Stimulated activated CD4-positive, alpha-beta T cell treated with anti-CD3 and anti-CD28 coated beads, Interleukin-2, amount 100 ng/mL, for 24 hours (primary cell): ENCODE measurements around the gene TRAPPC5.

Experiments used
- DNase-seq, 2 donors: peaks; one replicate each; pipeline ENCODE4 v3.0.0-alpha.2; 2020

The TRAPPC5 gene

DNA sequence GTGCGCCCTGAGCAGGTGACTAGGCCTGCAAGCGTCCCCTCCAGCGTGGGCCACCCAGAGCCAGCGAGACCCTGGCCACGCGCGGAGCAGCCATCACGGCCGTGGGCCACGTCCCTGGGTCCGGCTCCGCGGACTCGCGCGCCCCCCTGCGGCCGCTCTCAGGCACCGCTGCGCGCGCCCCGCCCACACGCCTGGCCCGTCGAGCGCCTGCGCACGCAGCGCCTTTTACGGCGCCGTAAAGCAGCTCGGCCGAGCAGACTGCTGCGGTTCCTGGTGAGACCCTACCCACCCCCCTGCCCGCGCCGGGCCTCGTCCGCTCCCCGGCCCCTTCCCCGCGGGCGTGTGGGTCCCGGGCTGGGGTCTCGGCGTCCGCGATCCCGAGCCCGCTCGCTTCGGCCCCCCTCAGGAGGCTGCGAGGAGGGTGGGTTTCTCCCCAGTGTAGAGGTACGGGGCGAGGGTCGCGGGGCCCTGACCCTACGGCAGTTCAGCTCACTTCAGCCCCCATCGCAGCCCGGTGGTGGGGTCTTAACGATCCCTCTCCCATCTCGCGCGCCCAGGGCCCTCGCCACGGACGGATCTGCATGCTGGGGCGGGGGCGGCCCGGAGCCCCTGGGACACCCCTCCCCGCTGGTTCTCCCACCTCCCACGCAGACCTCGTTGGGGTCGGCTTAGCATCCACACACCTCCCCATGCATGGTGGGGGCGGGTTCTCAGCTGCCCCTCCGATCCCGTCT, at the start of gene TRAPPC5:
Gene TRAPPC5, plus strand, starts transcription at position 228 of the 734 bp plus-strand sequence. CDS start 1,421 bp downstream, outside the sequence.
- DNase-seq = peak; percentile 86 to 90

DNA sequence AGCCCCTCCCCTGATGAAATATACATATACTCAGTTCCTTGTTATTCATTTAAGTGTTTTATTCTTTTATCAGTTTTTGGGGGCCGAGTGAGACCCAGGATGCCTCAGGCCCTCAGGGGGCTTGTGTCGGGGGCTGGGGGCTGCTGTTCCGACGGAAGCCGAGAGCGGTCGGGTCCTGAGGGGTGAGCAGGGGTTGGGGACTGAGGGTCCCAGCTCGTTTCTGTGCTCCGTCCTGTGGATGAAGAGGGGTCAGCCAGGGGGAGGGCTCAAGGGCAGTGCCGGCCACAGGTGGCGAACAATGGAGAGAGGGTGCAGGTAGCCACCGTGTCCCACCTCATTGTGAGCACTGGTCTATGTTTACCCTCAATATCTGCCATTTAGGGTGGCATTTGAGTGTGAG, 49.1 kb upstream of the TRAPPC5 start:
- DNase-seq = no peak

DNA sequence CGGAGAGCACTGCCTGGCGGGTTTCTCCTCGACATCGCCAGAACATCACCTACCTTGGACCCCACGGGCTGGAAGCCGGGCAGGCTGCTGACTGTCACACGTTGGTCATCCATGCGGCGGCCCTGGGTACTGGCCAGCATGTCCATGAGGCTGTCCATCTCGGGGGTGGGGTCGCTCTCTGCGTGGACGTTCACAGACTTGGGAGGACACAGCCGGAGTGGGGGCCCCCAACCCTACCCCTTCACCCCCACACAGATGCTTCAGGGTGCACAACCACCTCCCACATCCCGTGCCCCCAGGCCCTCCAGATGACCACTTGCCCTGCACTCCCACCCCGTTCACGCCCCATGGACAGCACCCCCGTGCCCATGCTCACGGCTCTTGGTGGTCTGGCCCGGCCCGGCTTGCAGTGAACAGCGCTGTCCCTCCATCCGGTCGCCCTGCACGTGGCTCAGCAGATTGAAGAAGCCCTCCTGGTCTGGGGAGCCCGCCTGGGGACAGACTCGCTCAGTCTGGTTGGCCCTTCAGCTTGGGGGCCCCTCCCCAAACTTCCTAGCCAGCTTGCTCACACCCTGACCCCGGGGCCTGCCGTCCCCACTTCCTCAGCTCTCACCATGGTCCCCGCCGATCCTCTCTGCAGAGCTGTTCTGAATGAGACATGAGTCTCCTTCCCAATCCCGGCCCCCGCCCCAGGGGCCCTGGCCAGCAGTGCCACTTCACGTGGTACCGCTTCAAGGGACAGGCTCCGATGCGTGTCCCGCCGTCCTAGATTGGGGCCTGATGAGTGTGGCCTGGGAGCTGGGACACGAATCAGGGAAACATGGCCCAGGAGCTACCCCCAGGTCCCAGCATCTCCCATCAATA, 48.1 kb upstream of the TRAPPC5 start:
- no peak for DNase-seq

DNA sequence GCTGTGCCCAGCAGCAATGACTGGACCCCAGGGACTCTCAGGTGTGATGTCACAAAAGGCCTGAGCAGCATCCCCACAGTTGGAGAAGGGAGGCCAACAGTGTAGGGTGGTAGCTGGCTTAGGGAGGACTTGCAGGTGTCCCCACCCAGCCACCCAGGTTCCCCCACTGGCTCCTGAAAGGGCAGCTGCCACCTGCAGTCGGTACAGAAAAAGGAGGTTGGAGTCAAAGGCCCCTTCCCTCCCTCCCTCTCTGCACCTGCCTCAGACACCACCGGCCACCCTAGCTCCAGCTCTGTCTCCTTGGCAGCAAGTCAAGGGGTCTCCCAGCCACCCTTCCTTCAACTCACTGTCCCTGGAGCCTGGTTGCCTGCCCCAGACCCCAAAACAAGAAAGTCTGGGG, 46.9 kb upstream of the TRAPPC5 start, which contains the start of gene PCP2:
Gene PCP2, minus strand, starts transcription at position 22 of the 400 bp plus-strand sequence. CDS start 262 bp downstream, outside the sequence.
- DNase-seq = no peak

DNA sequence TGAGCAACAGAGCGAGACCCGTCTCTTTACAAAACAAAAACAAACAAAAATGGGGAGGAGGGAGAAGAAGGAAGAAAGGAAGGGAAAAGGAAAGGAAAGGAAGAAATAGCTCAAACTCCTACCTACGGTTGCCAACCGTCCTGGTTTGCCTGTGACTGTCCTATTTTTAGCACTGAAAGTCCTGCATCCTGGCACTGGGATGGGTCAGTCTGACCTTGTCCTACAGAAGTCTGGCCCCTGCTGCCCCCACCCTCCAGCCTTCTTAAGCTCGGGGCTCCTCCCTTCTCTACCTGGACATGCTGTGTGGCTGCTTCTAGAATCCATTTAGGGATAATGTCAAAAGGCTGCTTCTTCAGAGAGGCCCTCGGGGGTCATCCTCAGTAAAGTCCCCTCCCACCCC, 45.0 kb upstream of the TRAPPC5 start:
- no peak for DNase-seq

DNA sequence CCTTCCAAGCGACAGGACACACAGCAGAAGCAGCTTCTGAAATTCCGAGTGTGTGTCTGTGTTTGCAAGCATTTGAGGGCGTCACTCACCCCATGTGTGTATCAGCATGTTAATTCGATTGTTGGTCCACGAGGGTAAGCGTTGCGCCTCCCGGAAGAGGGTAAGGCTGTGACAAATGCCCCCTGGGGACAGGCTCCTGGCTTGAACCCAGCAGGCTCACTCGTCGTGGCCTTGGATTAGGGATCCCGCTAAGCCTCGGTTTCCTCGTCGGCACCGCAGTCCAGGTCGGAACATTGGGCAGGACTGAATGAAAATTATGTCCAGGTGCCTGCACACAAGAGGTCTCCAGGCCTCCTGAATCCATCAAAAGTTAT, 44.3 kb upstream of the TRAPPC5 start:
- no peak for DNase-seq

- DNase-seq = peak; percentile 92 to 93
Observed at GRCh38 chr19:7636691-7637373, 43.8 kb upstream of the TRAPPC5 start, which contains the start of gene STXBP2. TSS of gene STXBP2 (plus strand) at chr19:7637110. CDS start at chr19:7637150, 40 bp downstream.

DNA sequence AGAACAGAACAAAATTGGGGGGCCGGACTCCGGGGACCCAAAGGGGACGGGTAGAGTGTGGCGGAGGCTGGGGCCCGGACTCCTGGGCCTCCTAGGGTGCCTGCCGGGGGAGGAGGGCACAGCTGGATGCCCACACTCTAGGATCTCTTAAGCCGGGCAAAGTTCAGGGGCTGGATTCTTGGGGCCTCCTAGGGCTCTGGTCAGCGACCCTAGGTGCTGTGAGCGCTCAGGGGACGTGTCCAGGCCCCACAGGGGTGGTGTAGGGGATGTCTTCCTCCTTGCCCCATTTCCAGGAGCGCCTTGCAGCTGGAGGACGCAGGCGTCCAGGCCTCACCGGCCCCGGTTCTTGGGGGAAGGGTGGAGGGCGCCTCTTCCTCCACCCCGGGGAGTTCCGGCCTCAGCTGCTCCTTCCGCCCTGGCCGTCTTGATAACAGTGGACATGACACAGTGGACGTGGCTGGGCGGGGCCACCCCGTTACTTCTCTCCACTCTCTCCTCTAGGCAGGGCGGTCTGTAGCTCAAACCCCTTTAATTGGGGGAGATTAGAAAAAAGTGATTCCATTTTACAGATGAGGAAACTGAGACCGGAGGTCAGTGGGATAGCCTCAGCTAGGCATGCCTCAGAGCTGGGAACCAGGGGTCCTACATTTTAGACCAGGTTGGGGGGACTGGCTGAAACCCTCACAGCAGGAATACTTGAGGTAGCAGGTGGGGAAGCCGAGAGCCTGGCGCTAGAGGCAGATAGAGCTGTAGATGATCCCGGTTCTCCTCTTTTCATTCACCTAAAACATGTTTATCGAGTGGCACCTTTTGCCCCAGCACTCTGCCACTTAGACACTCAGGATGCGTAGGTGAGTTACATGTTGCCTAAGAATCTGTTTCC, 43.0 kb upstream of the TRAPPC5 start:
- DNase-seq = peak in 1 of 2 donors; percentile 25

DNA sequence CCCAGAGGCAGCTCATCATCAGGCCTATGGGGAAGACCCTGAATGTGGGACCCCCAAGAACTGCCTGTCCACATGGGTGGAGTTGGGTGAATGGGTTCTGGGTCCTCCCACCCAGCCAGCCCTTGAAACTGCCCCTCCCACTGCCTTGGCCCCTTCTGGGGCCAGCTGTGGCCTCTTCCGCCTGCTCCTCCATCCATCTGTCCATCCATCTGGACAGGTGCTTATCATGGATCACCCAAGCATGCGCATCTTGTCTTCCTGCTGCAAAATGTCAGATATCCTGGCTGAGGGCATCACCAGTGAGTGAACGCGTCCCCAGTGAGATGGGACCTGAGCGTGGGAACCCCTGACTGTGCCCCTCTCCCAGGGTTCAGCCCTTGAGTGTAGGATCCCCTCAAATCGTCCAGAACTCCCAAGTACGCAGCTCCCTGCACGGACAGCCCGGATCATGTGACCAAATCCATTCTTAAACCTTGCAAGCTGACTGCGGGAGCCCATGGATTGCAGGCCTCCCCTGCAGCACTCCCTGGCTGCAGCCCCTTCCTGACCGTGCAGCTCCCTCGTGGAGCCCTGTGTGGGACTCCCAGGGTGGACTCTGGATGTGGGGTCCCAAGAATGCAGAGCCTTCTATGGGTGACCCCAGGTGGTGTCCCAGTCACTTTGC, 41.7 kb upstream of the TRAPPC5 start:
- DNase-seq = no peak

DNA sequence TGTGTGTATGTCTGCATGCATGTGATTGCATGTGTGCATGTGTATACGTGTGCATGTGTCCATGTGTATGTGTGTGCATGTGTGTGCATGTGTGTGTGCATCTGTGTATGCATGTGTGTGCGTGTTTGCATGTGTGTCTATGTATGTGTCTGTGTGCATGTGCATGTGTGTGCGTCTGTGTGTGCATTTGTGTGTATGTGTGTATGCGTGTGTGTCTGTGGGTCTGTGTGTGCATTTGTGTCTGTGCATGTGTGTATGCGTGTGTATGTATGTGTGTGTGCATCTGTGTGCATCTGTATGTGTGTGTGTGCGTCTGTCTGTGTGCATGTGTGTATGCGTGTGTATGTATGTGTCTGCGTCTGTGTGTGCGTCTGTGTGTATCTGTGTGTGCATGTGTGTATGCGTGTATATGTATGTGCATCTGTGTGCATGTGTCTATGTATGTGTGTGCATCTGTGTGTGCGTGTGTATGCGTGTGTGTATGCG, 40.7 kb upstream of the TRAPPC5 start:
- no peak for DNase-seq

DNA sequence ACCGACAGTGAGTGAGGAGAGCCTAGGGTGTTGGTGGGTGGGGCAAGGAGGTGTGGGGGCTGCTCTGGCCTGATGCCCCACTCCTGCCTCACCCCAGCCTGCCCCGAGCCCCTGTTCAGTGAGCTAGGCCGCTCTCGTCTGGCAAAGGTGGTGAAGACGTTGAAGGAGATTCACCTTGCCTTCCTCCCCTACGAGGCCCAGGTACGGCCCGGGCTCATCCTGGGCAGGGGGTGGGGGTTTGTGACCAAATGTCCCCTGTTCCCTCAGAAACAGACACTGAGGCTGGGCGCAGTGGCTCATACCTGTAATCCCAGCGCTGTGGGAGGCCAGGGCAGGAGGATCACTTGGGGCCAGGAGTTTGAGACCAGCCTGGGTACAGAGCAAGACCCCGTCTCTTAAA, 39.8 kb upstream of the TRAPPC5 start:
- no peak for DNase-seq

GRCh38 chr19:7641290-7642276, 39.0 kb upstream of the TRAPPC5 start:
- no peak for DNase-seq

- no peak for DNase-seq
Observed at GRCh38 chr19:7642295-7643030, 38.2 kb upstream of the TRAPPC5 start.

GRCh38 chr19:7643031-7643415, 37.6 kb upstream of the TRAPPC5 start:
- no peak for DNase-seq

GRCh38 chr19:7643629-7644549, 36.7 kb upstream of the TRAPPC5 start:
- peak in 1 of 2 donors; percentile 25 for DNase-seq

DNA sequence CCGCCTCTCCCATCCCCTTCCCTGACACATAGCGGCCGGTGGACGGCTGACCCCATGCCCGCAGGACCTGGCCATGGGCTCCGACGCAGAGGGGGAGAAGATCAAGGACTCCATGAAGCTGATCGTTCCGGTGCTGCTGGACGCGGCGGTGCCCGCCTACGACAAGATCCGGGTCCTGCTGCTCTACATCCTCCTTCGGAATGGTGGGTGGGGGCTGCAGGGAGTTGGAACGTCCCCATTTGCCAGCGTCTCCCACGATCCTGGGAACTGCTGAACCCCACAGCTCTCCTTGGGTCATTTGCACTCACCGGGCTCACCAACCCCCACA, 36.1 kb upstream of the TRAPPC5 start:
- DNase-seq = no peak

GRCh38 chr19:7645163-7645562, 35.5 kb upstream of the TRAPPC5 start:
- no peak for DNase-seq

- no peak for DNase-seq
Observed at GRCh38 chr19:7645656-7646425, 34.8 kb upstream of the TRAPPC5 start.
